Neural cell (in vitro differentiated cells): ENCODE data around the gene HOXB5.

Source experiments
- EP300 ChIP-seq: fragments of 450-650 bp; conservative IDR thresholded peaks from 2 replicates; pipeline ENCODE4 v1.6.1; 2014; ENCODE audit warnings: antibody characterized with exemption, mild to moderate bottlenecking, moderate library complexity; ENCODE audit not compliant: poor library complexity, severe bottlenecking
- EZH2 ChIP-seq: fragments of 200-600, 300-800 bp; shearing (Covaris generic), sonication (generic); IDR thresholded peaks from 2 replicates; pipeline ENCODE4 v1.6.1; 2014; ENCODE audit warnings: antibody characterized with exemption, low read length, borderline replicate concordance, mild to moderate bottlenecking; ENCODE audit not compliant: insufficient read depth, poor library complexity, severe bottlenecking
- POLR2AphosphoS5 ChIP-seq: IDR thresholded peaks from 2 replicates; pipeline ENCODE4 v1.6.1; 2012
- RAD21 ChIP-seq: fragments of 450-650 bp; conservative IDR thresholded peaks from 2 replicates; pipeline ENCODE4 v1.6.1; 2014; ENCODE audit warnings: antibody characterized with exemption, mild to moderate bottlenecking, moderate library complexity
- SMC3 ChIP-seq: fragments of 450-650 bp; conservative IDR thresholded peaks from 2 replicates; pipeline ENCODE4 v1.6.1; 2014; ENCODE audit warnings: antibody characterized with exemption, mild to moderate bottlenecking, moderate library complexity; ENCODE audit not compliant: poor library complexity
- TAF1 ChIP-seq: IDR thresholded peaks from 2 replicates; pipeline ENCODE4 v1.6.1; 2012; ENCODE audit warnings: low read depth
- TF ChIP-seq, protein P1 (sequence below): fragments of 450-650 bp; IDR thresholded peaks from 2 replicates; pipeline ENCODE4 v1.5.1; 2014; ENCODE audit warnings: antibody characterized with exemption, mild to moderate bottlenecking, moderate library complexity; ENCODE audit not compliant: poor library complexity, severe bottlenecking
- TF ChIP-seq, protein P2 (sequence below): IDR thresholded peaks from 2 replicates; pipeline ENCODE4 v1.6.1; 2012; ENCODE audit warnings: borderline replicate concordance

GRCh38 chr17:48577330-48577945, 16.1 kb downstream of the HOXB5 start:
- TF ChIP-seq EZH2 (no peak), TAF1 (no peak), EP300 (no peak), SMC3 (no peak), RAD21 (no peak), POLR2AphosphoS5 (no peak)
- TF ChIP-seq, protein P1, sequence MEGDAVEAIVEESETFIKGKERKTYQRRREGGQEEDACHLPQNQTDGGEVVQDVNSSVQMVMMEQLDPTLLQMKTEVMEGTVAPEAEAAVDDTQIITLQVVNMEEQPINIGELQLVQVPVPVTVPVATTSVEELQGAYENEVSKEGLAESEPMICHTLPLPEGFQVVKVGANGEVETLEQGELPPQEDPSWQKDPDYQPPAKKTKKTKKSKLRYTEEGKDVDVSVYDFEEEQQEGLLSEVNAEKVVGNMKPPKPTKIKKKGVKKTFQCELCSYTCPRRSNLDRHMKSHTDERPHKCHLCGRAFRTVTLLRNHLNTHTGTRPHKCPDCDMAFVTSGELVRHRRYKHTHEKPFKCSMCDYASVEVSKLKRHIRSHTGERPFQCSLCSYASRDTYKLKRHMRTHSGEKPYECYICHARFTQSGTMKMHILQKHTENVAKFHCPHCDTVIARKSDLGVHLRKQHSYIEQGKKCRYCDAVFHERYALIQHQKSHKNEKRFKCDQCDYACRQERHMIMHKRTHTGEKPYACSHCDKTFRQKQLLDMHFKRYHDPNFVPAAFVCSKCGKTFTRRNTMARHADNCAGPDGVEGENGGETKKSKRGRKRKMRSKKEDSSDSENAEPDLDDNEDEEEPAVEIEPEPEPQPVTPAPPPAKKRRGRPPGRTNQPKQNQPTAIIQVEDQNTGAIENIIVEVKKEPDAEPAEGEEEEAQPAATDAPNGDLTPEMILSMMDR: no peak
- TF ChIP-seq, protein P2, sequence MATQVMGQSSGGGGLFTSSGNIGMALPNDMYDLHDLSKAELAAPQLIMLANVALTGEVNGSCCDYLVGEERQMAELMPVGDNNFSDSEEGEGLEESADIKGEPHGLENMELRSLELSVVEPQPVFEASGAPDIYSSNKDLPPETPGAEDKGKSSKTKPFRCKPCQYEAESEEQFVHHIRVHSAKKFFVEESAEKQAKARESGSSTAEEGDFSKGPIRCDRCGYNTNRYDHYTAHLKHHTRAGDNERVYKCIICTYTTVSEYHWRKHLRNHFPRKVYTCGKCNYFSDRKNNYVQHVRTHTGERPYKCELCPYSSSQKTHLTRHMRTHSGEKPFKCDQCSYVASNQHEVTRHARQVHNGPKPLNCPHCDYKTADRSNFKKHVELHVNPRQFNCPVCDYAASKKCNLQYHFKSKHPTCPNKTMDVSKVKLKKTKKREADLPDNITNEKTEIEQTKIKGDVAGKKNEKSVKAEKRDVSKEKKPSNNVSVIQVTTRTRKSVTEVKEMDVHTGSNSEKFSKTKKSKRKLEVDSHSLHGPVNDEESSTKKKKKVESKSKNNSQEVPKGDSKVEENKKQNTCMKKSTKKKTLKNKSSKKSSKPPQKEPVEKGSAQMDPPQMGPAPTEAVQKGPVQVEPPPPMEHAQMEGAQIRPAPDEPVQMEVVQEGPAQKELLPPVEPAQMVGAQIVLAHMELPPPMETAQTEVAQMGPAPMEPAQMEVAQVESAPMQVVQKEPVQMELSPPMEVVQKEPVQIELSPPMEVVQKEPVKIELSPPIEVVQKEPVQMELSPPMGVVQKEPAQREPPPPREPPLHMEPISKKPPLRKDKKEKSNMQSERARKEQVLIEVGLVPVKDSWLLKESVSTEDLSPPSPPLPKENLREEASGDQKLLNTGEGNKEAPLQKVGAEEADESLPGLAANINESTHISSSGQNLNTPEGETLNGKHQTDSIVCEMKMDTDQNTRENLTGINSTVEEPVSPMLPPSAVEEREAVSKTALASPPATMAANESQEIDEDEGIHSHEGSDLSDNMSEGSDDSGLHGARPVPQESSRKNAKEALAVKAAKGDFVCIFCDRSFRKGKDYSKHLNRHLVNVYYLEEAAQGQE: no peak
